Germinal center (tissue), 1 donor: ENCODE measurements around the gene PPP2R2B.

Experiments
- DNase-seq: peaks from one replicate; pipeline ENCODE4 v3.0.0; 2012; ENCODE audit warnings: mixed read lengths, low spot score

The PPP2R2B gene

DNA sequence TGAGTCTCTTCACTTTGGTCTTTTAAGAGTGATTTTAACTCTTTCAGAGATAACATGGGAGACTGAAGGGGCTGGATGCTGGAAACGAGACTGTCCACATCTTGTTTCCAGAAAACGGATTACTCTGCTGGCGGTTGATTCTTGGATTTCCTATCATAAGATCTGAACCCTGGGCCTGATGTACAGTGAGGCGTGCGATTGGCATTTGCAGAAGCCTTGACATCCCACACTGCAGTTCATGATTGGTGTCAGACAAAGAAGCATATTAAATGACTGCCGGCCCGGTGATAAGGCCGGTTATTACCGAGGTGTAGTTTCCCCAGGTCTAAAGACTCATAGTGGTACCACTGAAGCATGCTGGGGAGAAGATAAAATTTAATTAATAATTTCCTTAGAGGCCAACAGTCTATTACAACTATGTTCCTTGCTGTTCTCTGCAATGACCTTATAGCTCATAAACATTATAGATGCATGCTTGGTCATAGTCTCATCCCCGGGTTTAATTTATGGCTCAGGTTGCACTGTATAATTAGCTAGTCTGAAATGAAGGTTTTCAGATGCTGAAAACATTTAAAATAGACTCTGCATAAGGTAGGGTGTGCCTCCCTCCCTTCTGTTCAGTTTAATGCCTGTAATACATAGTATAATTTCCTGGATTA is 99.2 kb downstream of the PPP2R2B start:
- no peak for DNase-seq

DNA sequence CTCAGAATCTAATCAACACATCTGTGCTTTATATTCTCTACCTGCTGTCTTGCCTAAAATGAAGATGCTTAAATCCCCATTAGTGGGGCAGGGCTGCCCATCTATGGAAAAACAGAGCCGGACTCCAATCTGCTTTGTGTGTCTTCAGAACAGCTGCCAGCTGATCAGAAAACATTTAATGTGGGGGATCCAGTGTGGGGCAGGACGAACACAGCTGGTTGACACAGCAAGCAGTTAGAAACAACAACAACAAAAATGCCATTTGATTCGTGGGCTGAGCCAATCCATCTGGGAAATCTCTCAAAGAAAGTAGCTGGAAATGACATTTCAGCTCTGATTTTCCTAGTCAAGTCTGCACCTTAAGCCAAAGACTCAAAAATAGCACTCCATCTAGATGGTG is 99.8 kb downstream of the PPP2R2B start:
- no peak for DNase-seq

DNA sequence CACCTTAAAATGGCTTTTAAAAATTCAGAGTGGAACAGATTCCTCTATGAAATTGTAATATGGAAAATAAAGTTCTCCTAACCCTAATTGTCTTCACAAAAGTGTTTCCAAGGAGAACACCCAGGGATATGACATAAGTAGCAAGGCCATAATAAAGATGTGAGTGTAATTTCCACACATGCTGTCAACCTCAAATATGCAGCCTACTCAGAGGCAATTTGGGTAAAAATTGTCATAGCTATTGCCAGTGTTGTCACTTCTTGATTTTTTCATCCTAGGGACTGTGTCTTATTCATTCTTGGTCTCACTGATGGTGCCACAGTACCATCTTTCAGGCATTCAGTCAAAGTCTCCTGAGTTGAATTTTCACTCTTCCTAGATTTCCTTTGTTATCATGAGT is 100.3 kb downstream of the PPP2R2B start:
- DNase-seq, result no peak

DNA sequence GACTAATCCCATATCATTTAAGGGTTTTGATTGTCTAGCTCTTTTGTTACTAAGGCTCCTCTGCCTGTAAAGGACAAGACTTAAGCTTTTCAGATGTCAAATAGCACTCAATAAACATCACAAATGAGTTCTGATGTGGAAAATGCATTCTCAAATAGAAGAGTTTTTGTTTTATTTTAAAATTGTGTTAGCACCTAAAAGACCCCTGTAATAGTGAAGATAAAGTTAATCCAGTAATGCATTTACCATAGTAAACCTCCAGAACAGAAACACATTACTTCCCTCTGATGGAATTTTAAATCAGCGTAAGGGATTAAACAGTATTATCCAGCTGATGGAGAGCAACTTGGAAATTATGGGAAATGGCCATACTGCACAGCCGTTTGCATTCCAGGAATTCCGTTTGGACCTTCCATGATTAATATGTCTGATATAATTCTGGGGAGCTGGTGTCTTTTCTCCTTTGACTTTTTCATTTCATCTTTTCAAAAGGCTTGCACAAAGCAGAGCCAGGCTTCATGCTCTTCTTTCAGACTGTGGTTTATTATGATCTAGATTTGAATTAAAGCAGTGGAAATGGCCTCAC is 105.6 kb downstream of the PPP2R2B start:
- no peak for DNase-seq

DNA sequence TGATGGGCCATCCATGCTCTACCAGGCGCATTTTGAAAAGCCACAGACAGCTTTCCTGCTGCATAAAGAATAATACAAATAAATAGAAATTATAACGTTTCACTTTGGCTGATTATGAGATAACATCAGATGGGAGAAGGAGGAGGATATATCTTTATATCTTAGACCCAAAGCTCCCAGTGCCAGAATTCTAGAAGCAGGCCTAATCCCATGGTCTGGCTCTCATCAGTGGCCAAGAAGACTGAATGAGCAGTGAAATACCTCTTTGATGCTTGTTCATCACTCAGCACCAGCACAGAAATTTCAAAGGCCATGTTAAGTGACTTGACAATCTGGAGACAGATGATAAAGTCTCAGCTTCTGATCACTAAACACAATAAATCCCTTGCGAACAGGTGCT is 107.6 kb downstream of the PPP2R2B start:
- no peak for DNase-seq

DNA sequence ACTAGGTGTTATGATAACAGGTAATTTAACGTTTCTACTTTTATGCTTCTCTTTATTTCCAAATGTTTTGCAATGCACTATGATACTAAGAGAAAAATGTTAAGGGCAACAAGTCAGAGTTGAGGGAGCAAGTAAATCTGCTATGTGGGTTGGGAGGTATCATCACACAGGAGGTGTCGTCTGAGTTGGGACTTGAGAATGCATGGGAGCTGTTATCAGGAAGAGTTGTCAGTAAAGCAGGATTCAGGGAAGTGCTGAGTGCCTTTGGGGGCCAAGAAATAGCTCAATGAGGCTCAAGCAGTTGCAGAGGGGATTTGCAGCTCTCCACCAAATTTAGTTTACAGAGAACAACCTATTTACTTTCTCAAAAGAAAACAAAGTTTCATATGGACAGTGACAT is 108.0 kb downstream of the PPP2R2B start:
- DNase-seq, result no peak

DNA sequence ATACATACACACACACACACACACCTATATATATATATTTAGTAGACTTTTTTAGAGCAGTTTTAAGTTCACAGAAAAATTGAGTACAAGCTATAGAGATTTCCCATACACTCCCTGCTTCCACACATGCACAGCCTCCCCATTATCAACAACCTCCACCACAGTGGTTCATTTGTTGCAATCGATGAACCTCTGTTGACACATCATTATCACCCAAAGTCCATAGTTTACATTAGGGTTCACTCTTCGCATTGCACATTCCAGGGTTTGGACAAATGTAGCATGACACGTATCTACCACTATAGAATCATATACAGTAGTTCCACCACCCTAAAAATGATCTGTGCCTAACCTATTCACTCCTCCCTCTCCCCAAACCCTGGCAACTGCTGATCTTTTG is 111.0 kb downstream of the PPP2R2B start:
- no peak for DNase-seq

DNA sequence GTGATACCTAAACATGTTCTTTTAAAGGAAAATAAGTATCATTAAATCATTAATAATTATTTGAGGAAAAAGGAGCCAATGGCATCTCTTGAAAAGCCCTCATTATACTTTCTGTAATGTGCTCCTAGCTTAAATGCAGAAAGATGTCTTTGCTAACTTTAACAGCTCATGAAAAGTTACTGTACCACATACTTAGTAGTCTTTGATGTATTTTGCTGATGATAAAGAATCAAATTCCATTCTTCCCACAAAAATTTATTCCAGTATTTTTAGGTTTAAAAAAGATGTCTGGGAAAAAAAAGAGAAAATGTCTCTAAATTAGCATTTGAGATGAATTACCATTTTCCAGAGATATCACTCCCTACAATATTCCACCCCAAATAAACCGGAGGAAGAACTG is 112.5 kb downstream of the PPP2R2B start:
- no peak for DNase-seq

DNA sequence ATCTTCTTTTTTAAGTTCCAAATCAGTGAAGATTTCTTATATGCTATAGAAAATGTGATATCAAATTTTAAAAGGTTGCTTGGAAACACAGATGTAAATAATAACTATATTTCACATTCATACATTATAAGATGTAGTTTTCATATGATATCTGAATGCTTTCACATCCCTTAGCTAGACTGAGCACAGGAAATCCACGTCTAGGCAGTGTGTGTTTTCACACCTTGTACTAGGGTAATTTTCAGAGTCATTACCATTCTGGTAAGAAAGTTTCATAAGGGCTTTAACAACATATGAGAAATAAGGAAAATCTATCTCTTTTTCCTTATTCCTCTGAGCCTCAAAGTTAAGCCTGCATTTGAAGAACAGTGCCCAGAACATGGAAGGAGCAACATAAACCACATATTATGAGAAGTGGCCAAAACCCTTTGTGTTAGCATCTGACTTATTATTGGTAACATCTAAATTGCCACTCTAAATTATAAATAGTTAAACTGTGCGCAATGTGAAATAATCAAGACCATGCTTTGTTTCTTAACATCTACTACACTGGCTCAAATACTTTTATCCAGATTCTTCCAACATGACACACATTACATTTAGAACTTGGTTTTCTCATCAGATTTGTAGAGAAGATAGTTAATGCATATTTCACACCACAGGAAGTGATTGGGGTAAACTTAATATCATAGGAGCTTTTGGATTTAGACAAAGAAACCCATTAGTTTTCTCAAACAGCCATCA is 113.3 kb downstream of the PPP2R2B start:
- DNase-seq, result no peak

DNA sequence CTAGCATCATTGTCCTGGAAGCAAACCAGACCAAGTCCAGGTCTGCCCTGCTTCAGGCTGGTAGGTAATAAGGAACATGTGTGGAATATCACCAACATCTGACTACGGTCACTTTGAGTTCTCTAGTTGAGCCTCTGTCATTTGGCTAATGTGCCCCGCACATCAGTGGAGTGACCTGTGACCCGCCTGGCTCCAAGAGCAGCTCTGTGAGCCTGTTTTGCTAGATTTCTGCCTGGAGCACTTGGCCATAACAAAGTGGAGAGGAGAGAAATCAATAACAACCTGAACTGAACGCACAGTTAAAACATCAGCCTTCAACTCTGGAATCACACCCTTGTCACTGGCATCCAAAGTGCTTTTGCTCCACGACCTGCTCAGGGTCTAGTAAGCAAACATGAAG is 115.7 kb downstream of the PPP2R2B start:
- DNase-seq, result no peak

DNA sequence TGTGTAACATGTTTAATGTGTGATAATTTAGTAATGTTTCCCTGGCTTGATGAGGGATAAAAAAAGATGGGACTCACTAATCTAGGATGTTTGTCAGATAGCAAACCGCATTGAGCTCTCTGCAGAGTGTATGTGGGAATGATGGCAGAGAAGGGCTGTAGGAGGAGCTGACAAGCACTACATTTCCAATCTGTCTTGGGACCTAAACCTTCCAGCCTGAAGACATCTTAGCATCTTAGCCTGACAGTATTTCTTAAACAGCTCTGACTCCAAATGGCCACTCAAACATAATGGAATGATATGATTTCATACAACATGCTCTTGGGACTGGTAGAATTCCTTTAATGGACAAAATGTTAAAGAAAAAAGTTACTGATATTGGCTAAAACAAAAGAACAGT is 116.7 kb downstream of the PPP2R2B start:
- no peak for DNase-seq

DNA sequence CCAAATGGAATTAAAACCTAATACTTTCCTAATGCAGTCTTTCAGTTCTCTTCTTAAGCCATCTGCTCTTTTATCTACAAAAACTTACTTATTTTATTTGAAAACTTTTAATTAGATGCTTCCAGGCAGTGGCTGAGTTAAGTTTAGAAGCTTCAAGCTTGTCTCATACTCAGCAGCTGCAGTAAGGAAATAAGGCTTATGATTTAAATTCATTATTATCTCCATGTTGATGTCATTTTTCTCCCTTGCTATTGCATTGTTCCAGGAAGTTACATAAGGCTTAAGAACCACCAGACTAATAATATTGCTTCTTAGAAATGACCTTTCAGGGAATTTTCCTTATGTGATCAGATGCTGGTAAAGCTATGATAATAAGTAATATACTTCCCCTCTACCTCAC is 119.6 kb downstream of the PPP2R2B start:
- no peak for DNase-seq

DNA sequence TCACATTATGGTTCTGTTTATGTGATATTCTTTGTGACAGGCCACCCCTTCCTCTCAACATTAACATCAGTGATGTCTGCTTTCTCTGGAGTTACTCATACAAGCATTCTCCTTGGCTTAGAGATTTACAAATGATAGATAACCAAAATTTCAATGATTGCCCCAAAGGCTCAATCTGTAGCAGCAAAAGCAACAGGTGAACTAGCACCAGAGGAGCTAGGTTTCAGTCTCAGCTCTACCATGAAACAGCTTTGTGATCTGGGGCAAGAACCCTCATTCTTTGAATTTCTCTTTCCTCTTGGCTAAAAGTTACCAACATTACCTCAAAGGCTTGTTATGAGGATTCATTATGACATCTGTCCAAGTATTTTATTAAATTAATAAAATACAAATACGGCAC is 120.5 kb downstream of the PPP2R2B start:
- DNase-seq, result no peak

DNA sequence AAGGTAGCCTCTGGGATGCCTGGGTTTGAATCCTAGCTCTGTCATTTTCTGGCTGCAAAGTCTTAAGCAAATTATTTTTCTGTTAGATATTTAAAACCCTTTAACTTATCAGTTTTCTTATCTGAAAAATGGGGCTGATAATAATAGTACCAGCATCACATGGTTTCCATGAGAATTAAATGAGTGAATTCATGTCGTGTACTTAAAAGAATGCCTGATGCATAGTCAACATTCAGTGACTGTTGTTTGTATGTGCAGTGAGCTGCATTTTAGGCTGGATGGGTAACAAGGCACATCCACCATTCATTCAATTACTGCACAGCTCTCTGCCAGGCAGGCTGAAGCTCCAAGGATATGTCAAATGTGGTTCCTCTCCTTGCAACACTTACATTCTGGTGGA is 122.0 kb downstream of the PPP2R2B start:
- DNase-seq, result no peak

DNA sequence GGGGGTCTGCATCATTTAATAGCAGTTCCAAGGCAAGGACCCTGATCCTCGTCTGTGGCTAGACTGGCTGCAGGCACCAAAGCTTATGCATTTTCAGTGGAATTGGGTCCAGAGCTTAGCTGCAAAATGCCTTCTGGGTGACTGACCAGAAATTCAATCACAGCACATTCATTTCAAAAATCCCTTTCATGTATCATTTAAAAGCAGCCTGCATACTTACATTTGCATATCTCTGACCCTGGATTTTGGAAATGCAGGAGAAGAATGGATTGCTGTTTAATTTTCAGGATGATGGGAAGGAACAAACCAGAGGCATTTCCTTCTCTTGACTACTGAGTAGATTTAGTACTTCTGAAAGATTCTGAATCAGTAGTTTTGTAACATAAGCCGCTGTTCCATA is 122.8 kb downstream of the PPP2R2B start:
- DNase-seq, result no peak

DNA sequence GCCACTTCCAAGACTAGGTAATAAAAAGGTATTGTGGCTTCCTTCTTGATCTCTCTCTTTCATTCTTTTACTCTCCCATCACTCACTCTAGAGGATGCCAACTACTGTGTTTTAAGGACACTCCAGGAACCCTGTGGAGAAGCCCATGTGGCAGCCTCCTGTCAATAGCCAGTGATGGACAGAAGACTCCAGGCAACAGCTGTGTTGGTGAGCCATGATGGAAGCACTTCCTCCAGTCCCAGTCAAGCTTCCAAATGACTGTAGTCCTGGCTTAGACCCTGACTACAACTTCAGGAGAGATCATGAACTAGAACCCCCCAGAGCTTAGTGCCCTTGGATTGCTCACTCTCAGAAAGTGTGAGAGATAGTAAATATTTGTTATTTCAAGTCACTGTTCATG is 123.9 kb downstream of the PPP2R2B start:
- no peak for DNase-seq

DNA sequence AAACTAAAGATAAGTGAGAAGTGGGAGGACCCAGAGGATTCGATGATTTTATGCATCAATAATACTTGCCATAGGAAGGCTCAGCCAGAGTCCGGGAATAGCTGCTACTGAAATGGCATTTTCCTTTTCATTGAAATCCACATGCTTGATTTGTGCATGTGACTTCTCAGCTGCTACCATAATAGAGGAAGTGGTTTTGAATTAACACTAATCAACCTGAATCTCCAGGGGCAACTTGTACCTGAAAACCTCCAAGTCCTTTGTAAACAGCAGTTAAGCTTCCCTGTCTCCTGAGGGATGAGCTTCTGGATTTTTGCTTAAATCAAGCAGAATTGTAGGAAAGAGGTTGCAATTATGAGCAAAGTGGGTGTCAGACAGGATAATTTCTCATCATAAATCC is 124.9 kb downstream of the PPP2R2B start:
- DNase-seq, result no peak

DNA sequence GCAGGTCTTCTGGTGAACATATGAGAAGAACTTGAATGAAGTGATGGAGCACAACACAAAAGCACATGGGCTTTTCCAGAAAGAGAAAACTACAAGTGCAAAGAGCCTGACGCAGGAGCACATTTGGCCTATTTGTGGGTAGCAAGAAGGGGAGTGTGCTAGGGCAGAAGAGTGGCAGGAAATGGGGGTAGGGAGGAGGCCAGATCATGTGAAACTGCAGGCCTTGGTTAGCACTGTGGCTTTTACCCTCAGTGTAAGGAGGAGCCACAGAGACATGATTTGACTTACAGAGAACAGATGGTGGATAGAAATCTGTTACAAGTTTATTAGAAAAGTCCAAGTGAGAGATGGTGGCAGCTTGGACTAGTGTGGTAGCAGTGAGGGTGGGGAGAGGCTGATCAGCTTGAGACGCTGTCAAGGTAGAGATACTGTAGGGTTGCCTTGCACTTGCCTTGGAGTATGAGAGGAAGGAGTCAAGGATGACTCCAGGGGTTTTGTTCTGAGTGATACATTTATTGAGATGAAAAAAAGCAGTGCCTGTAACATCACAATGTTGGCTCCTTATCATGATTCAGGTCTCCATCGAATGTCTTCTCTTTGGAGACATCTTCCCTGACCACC is 126.7 kb downstream of the PPP2R2B start:
- no peak for DNase-seq

DNA sequence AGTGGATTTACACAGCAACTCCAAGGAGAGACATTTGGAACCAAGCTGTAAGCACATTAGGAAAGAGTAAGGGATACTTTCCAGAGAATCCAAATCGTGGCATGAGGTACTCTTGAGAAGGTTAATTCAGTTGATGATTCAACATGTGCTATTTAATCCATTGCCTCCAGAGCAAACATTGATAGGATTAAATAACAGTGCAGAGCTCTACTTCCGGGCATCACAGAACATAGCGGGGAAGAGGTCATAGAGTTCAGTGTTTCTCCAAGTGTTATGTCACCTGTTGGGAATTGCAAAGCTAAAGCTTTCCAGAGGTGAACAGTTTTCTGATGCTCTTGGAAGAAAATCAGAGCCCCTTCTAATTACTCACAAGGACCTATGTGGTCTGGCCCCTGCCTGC is 127.5 kb downstream of the PPP2R2B start:
- DNase-seq, result no peak

DNA sequence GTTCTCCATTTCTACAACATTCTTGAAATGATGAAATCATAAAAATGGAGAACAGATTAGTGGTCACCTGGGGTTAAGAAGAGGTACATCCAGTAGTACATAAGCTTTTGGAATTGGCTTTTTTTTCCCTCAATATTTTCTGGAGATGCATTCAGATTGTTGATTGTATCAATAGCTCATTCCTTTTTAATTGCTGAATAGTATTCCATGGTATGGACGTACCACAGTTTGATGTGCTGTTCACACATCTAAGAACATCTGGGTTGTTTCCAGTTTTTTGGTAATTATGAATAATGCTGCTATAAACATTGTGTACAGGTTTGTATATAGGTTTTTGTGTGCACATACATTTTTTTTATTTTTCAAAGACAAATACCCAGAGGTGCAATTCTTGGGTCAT is 130.0 kb downstream of the PPP2R2B start:
- DNase-seq, result no peak

DNA sequence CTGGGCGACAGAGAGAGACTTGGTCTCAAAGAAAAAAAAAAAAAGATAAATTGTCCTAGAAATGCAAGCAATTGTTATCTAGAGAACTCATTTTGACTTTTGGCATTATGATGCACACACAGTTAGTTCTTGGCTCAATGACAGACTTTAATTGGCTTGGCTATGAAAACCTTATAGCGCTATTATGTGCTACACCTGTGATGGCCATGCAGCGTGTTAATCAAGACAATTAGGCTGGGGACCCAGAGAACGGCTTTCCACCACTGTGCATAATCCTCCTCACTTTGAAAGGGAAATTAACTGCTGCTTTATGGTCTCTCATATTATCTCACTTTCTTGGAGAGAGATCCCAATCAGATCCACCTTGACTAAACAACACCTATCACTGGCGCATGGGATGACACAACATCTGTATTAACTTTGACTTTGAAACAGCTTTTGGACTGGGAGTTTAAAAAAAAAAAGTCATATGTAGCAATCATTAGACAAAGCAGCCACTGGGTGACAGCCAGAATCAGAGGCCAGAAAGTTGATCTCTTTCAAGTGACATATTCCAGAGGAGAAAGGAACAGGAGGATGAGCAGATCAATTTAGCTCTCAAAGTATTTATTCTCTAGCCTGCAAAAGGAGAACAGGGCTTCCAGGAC is 132.5 kb downstream of the PPP2R2B start:
- no peak for DNase-seq

DNA sequence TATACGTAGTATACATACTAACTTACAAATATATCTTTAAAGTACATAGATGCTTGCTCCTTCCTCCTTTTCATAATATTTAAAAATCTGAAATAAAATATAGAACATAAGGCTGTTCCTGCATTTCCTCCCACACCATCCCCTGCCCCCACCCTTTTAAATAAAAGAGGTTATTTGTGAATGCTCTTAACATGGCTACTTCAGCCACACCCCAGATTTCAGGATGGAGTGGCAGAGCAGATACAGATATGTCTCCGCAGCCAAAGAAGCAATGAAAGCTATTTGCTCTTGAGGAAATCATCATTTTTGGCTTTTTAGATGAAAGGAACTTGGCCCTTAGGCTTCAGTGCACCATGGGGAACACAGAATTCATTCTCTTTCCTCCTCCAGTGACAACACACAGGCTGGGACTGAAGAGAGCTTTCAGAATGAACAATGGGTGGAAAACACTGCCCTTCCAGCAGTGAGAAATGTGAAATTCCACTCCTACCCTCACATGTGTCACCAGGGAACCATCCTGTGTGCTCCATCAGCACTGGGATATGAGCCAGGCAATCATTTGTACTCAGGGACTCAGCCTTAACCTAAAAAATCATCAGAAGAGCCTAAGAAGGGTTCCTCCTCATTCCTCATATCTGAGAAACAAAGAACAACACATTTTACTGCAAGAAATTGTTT is 134.3 kb downstream of the PPP2R2B start:
- DNase-seq, result no peak
